SHP77 treated with DMSO at 0.1 percent for 48 hours (cell line): Measurements from ENCODE around the gene COMMD1.
"Not testable (repeated sequence)": the region's sequence is repeated elsewhere in the genome, so short reads cannot be mapped to it uniquely, and the experiment has no call there.

Experiments used
- DNase-seq: peaks from one replicate; lab custom pipeline; 2025; lab: John Stamatoyannopoulos, UW

Gene COMMD1

GRCh38 chr2:61905372-61906185, at the start of gene COMMD1:
COMMD1 (plus strand) TSS chr2:61905674; CDS start chr2:61905679, 5 bp downstream.
- DNase-seq: peak; percentile 26

- no peak for DNase-seq
Measured at GRCh38 chr2:61857224-61857623, 48.2 kb upstream of the COMMD1 start.

GRCh38 chr2:61862085-61862484, 43.4 kb upstream of the COMMD1 start:
- DNase-seq: no peak

GRCh38 chr2:61866482-61867089, 38.9 kb upstream of the COMMD1 start:
- not testable (repeated sequence) for DNase-seq

GRCh38 chr2:61876400-61876799, 29.1 kb upstream of the COMMD1 start:
- no peak for DNase-seq

GRCh38 chr2:61877571-61878245, 27.8 kb upstream of the COMMD1 start:
- DNase-seq: no peak

GRCh38 chr2:61878761-61879160, 26.7 kb upstream of the COMMD1 start:
- DNase-seq: no peak

GRCh38 chr2:61879351-61879750, 26.1 kb upstream of the COMMD1 start:
- DNase-seq: not testable (repeated sequence)

GRCh38 chr2:61882850-61883249, 22.6 kb upstream of the COMMD1 start:
- DNase-seq: no peak

- DNase-seq: no peak
Measured at GRCh38 chr2:61885896-61886603, 19.4 kb upstream of the COMMD1 start.

GRCh38 chr2:61887717-61888266, 17.7 kb upstream of the COMMD1 start:
- no peak for DNase-seq

GRCh38 chr2:61888267-61889055, 17.0 kb upstream of the COMMD1 start, which contains the start of gene CCT4:
CCT4 (minus strand) TSS chr2:61888656; CDS start chr2:61888507, 149 bp downstream.
- peak; percentile 56 for DNase-seq

- DNase-seq: no peak
Measured at GRCh38 chr2:61898810-61899209, 6.7 kb upstream of the COMMD1 start.

GRCh38 chr2:61900281-61900680, 5.2 kb upstream of the COMMD1 start:
- no peak for DNase-seq

GRCh38 chr2:61906186-61906470, 654 bp downstream of the COMMD1 start:
- DNase-seq: no peak

- no peak for DNase-seq
Measured at GRCh38 chr2:61909116-61909515, 3.6 kb downstream of the COMMD1 start.

- DNase-seq: no peak
Measured at GRCh38 chr2:61910603-61911002, 5.1 kb downstream of the COMMD1 start.

GRCh38 chr2:61911510-61911909, 6.0 kb downstream of the COMMD1 start:
- no peak for DNase-seq

GRCh38 chr2:61914794-61915193, 9.3 kb downstream of the COMMD1 start:
- not testable (repeated sequence) for DNase-seq

GRCh38 chr2:61920548-61920947, 15.1 kb downstream of the COMMD1 start:
- DNase-seq: no peak

- DNase-seq: no peak
Measured at GRCh38 chr2:61922714-61923113, 17.2 kb downstream of the COMMD1 start.
